ENCODE measurements around the gene EXOC3. TPM values are rescaled to one million over a fixed set of nuclear protein-coding genes. Genes with fewer than 3 reads are reported as not detected.
A peak's percentile ranks its signal among the peaks of the same experiment; 100 is the strongest.

Gene EXOC3
- total RNA-seq, 1 donor from 2014 or later, result 42.4 TPM

DNA sequence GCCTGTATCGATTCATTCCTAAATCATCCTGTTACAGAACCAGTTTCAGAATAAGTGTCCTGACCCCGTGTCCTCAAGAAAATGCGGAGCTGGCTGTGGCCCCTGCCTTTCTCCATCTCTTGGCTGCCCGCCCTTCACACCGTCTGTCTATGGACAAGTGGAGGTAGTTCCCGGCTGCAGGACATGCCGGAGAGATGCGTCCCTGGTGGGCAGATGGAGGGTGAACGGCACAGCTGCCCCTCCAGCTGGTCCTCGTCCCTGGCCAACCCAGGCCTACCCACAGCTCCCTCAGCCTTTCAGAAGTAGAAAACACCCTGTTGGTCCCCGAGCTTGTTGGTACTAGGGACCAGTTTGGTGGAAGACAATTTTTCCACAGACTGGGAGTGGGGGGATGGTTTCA, 14.8 kb upstream of the EXOC3 start:
- no peaks in the 10 kb centered on the region for H3K36me3 ChIP-seq (ENCODE audit: control insufficient read depth, insufficient read depth, low read length)
- no peak for TF ChIP-seq CTCF (IDR thresholded peaks at IDR 0.05; ENCODE audit: insufficient read depth, low read length, severe bottlenecking)
- H3K4me3 ChIP-seq (ENCODE audit: low read depth, low read length), result no peak overlapping the region
- no peak for FAIRE-seq
- DNase-seq (ENCODE audit: low read depth), result no peak
- no peaks in the 10 kb centered on the region for H3K27me3 ChIP-seq (ENCODE audit: control insufficient read depth, insufficient read depth, low read length)

DNA sequence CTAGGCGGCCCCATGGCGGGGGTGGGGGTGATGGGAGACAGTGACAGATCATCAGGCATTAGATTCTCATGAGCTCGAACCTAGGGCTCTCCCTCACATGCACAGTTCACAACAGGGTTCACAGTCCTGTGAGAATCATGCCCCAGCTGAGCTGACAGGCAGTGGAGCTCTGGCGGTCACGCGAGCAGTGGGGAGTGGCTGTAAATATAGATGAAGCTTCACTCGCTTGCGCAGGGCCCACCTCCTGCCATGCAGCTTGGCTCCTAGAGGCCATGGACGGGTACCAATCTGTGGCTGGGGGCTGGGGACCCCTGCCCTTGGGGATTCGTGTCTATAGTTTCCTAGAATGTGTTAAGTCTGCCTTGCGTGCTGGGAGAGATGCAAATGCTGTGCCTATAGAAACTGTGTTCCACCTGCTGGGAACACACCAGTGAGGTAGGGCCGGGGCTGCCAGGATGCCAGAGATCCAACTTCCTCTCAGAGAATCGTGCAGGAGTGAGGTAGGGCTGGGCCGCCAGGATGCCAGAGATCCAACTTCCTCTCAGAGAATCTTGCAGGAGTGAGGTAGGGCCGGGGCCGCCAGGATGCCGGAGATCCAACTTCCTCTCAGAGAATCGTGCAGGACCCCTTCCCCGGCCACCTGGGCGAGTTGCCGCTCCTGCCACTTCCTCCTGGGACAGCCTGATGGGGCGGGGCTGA, 14.1 kb upstream of the EXOC3 start:
- Histone ChIP-seq H3K27me3 (ENCODE audit: control insufficient read depth, insufficient read depth, low read length) (no peaks in the 10 kb centered on the region), H3K36me3 (ENCODE audit: control insufficient read depth, insufficient read depth, low read length) (no peaks in the 10 kb centered on the region), H3K4me3 (ENCODE audit: low read depth, low read length) (no peak overlapping the region)
- DNase-seq (ENCODE audit: low read depth) (no peak), FAIRE-seq (no peak)
- TF ChIP-seq CTCF (IDR thresholded peaks at IDR 0.05; ENCODE audit: insufficient read depth, low read length, severe bottlenecking), result no peak

DNA sequence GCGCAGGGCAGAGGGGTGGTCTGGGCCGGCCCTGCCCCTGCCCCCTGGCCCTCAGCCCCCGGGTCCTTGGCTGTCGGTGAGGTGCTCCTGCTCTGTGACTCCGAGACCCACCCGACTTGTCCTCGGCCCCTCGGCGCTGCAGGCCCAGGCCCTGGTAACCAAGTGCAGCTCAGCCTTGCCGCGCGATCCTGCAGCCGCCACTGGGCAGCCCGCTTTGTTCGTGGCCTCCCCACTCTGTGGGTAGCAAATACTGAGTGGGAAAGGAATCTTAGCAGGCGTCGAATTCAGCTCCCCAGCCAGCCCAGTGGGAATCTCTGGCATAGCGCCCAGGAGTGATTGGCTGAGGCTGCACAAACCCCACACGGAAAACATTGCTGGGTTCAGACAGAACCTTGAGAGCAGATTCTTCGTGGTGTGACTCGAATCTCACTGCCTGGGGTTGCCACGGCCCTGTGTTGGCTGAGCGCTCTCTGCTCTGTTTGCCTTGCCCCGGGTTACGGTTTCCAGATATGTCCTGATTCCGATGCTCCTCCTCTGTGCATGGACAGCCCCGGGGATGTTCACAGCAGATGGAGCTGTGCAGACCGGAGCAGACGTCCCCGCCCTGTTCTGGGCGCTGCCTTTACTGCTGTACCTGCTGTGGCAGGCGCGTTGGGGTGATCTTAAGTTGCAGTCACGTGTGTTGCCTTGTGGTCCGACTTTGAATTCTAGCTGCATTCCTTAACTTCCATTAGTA, 13.4 kb upstream of the EXOC3 start:
- no peak for FAIRE-seq
- no peak for DNase-seq (ENCODE audit: low read depth)
- H3K27me3 ChIP-seq (ENCODE audit: control insufficient read depth, insufficient read depth, low read length), result no peaks in the 10 kb centered on the region
- H3K4me3 ChIP-seq (ENCODE audit: low read depth, low read length), result no peak overlapping the region
- TF ChIP-seq CTCF (IDR thresholded peaks at IDR 0.05; ENCODE audit: insufficient read depth, low read length, severe bottlenecking), result no peak
- H3K36me3 ChIP-seq (ENCODE audit: control insufficient read depth, insufficient read depth, low read length), result no peaks in the 10 kb centered on the region

DNA sequence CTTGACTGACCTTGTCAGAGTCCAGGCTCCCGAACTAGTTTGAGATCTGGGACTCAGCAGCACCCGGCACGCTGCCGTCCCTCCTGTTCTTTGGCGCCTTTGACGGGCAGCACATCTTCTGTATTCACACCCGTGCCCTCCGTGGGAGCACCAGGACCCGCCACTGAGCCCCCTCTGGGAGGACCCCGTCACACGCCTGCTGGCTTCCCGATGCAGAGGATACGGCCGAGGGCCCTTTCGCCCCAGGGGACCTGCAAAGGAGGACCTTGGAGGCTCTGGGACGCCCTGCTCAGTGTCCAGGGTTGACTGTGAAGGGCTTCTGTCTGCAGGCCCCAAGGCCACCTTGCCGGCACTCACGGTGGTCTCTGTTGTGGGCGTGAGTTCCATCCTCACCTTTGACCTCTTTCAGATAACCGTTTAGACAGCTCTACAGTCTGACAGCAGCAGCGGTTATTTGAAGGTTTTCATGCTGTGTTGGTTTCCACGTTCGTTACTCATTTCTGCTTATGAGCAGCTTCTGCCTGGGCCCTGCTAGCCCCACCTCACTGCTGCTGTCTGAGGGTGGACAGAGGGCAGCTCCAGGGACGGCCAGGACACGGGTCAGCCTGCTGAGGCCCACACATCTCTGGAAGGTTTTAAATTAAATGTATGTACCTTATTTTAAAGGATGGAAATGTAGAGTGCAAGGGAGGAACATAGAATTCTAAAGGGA, 12.6 kb upstream of the EXOC3 start:
- no peaks in the 10 kb centered on the region for H3K36me3 ChIP-seq (ENCODE audit: control insufficient read depth, insufficient read depth, low read length)
- DNase-seq (ENCODE audit: low read depth) (no peak), FAIRE-seq (no peak)
- TF ChIP-seq CTCF (IDR thresholded peaks at IDR 0.05; ENCODE audit: insufficient read depth, low read length, severe bottlenecking), result no peak
- no peaks in the 10 kb centered on the region for H3K27me3 ChIP-seq (ENCODE audit: control insufficient read depth, insufficient read depth, low read length)
- no peak overlapping the region for H3K4me3 ChIP-seq (ENCODE audit: low read depth, low read length)

DNA sequence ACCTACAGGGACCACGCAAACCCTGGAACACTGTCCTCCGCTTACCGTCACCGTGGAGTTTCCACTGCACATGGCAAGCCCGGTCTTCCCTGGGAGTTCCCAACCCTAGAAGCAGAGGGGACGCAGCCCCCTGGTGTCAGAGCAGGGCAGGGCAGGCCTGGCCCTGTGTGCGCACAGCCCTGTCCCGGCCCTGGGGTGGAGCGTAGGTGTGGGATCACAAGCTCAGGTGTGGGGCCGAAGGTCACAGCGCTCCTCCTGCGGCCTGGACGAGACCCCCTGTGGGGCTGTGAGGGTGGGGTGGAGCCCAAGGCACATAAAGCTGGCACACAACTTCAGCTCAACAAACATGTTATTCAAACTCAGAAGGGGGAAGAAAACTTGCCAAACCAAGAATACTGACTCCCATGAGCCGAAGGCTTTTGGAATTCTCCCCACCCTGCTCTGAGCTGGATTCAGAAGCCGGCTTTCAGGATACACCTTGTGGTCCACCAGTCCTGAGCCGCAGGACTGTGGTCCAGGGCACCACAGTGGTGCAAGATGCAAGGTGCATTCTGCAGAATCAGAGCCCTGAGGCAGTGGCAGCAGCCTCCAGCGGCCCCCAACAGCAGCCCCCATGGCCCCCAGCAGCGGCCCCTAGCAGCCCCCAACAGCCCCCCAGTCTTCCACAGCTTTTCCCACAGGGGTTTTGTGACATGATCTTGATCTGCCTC, 11.8 kb upstream of the EXOC3 start:
- Histone ChIP-seq H3K4me3 (ENCODE audit: low read depth, low read length) (no peak overlapping the region), H3K27me3 (ENCODE audit: control insufficient read depth, insufficient read depth, low read length) (no peaks in the 10 kb centered on the region), H3K36me3 (ENCODE audit: control insufficient read depth, insufficient read depth, low read length) (no peaks in the 10 kb centered on the region)
- DNase-seq (ENCODE audit: low read depth) (no peak), FAIRE-seq (no peak)
- peak; percentile 68 for TF ChIP-seq CTCF (IDR thresholded peaks at IDR 0.05; ENCODE audit: insufficient read depth, low read length, severe bottlenecking)

Data from bronchial epithelial cell (primary cell).